HEK293 (cell line): ENCODE measurements around the gene ANO8.

Experiments
- CTCF ChIA-PET: fragments of 350-600 bp; formaldehyde crosslinking; extraction: SDS; loops from one replicate; lab custom pipeline; 2021; ENCODE audit warnings: antibody characterized with exemption; lab: Yijun Ruan, JAX
- POLR2A ChIA-PET: fragments of 300-600 bp; formaldehyde crosslinking; extraction: SDS; loops from one replicate; lab custom pipeline; 2020; ENCODE audit warnings: antibody characterized with exemption, inconsistent platforms; lab: Yijun Ruan, JAX
- H3K27ac ChIP-seq: fragments of 200-500 bp; sonication (Bioruptor generic); 2 replicates; pipeline ENCODE4 v1.5.1; 2014; ENCODE audit warnings: low read depth, low read length, control low read depth, inconsistent platforms; ENCODE audit errors: extremely low read depth
- H3K36me3 ChIP-seq, 2 experiments: fragments of 200-500 bp in 1 of 2; sonication (Bioruptor generic) in 1 of 2; 1 replicate in 1 of 2; 2 replicates in 1 of 2; pipeline ENCODE4 v1.5.1; 2014 to 2017; ENCODE audit warnings: inconsistent platforms in 2 of 2, low read length in 2 of 2; ENCODE audit not compliant: control insufficient read depth in 2 of 2, insufficient read depth in 1 of 2
- H3K4me1 ChIP-seq: fragments of 200-500 bp; sonication (Bioruptor generic); 2 replicates; pipeline ENCODE4 v1.5.1; 2014; ENCODE audit warnings: mild to moderate bottlenecking, low read length, inconsistent platforms; ENCODE audit not compliant: control insufficient read depth, insufficient read depth
- H3K4me3 ChIP-seq: 2 replicates; pipeline ENCODE4 v1.5.1; 2011; ENCODE audit warnings: low read depth, mild to moderate bottlenecking, control low read depth, low read length, moderate library complexity
- H3K9me3 ChIP-seq: fragments of 200-500 bp; sonication (Bioruptor generic); 2 replicates; pipeline ENCODE4 v1.5.1; 2014; ENCODE audit warnings: low read depth, low read length, inconsistent platforms; ENCODE audit not compliant: control insufficient read depth, insufficient read depth
- BCL11B ChIP-seq: fragments of 450-650 bp; formaldehyde crosslinking; IDR thresholded peaks from 2 replicates; pipeline ENCODE4 v1.5.1; 2016; ENCODE audit warnings: low read depth, missing biosample characterization, missing genetic modification characterization
- GLI4 ChIP-seq: fragments of 450-650 bp; formaldehyde crosslinking; IDR thresholded peaks from 2 replicates; pipeline ENCODE4 v1.5.1; 2016; ENCODE audit warnings: missing biosample characterization, missing genetic modification characterization
- KLF7 ChIP-seq: fragments of 450-650 bp; formaldehyde crosslinking; IDR thresholded peaks from 2 replicates; pipeline ENCODE4 v1.5.1; 2016; ENCODE audit warnings: missing biosample characterization, missing genetic modification characterization, borderline replicate concordance
- PRDM1 ChIP-seq: fragments of 450-650 bp; formaldehyde crosslinking; IDR thresholded peaks from 2 replicates; pipeline ENCODE4; 2016; ENCODE audit warnings: missing biosample characterization, missing genetic modification characterization
- PRDM4 ChIP-seq: fragments of 450-650 bp; formaldehyde crosslinking; IDR thresholded peaks from 2 replicates; pipeline ENCODE4 v1.5.1; 2017; ENCODE audit warnings: missing biosample characterization, missing genetic modification characterization
- ZBTB6 ChIP-seq: fragments of 450-650 bp; formaldehyde crosslinking; IDR thresholded peaks from 2 replicates; pipeline ENCODE4 v1.5.1; 2017; ENCODE audit warnings: missing biosample characterization, missing genetic modification characterization
- ZNF114 ChIP-seq: fragments of 450-650 bp; formaldehyde crosslinking; IDR thresholded peaks from 2 replicates; pipeline ENCODE4 v1.5.0; 2017; ENCODE audit warnings: missing biosample characterization, missing genetic modification characterization
- ZNF223 ChIP-seq: fragments of 450-650 bp; formaldehyde crosslinking; IDR thresholded peaks from 2 replicates; pipeline ENCODE4 v1.5.1; 2016; ENCODE audit warnings: missing biosample characterization, missing genetic modification characterization
- ZNF280C ChIP-seq: fragments of 450-650 bp; formaldehyde crosslinking; IDR thresholded peaks from 2 replicates; pipeline ENCODE4 v1.5.1; 2016; ENCODE audit warnings: missing biosample characterization, missing genetic modification characterization
- ZNF350 ChIP-seq: fragments of 450-650 bp; formaldehyde crosslinking; IDR thresholded peaks from 2 replicates; pipeline ENCODE4 v1.5.0; 2017; ENCODE audit warnings: missing biosample characterization, mild to moderate bottlenecking, missing genetic modification characterization
- ZNF394 ChIP-seq: fragments of 450-650 bp; formaldehyde crosslinking; IDR thresholded peaks from 2 replicates; pipeline ENCODE4 v1.5.1; 2016; ENCODE audit warnings: missing biosample characterization, missing genetic modification characterization, mild to moderate bottlenecking, moderate library complexity, borderline replicate concordance
- ZNF544 ChIP-seq: fragments of 450-650 bp; formaldehyde crosslinking; IDR thresholded peaks from 2 replicates; pipeline ENCODE4 v1.5.0; 2017; ENCODE audit warnings: missing biosample characterization, missing genetic modification characterization
- ZNF645 ChIP-seq: fragments of 450-650 bp; formaldehyde crosslinking; IDR thresholded peaks from 2 replicates; pipeline ENCODE4; 2016; ENCODE audit warnings: missing biosample characterization, missing genetic modification characterization

Gene ANO8

GRCh38 chr19:17341845-17342244 is 7.2 kb upstream of the ANO8 start:
- Histone ChIP-seq H3K4me1 (peaks cover 4% of the 10 kb centered on the region; the same call in 1 of the 2 replicates), H3K4me3 (no peak overlapping the region), H3K36me3 (peaks cover 0 to 28% of the 10 kb centered on the region in 2 experiments; a peak in 2 of 3 replicates), H3K27ac (no peak overlapping the region), H3K9me3 (no peaks in the 10 kb centered on the region)
- CTCF ChIA-PET = interaction anchor here (0.6 to 3.1 kb wide), 3 partner anchors 44 to 1247 kb away, joined by 4 to 9 read pairs (median 7); no protein-coding TSS in a partner anchor
- TF ChIP-seq ZNF645 (tag by site-specific recombination) (no peak), ZNF223 (tag by site-specific recombination) (no peak), BCL11B (no peak), PRDM4 (0 out of 2 replicates have a peak, but pooled peaks have one; percentile 3), PRDM1 (tag by site-specific recombination) (peak; percentile 85), GLI4 (no peak), ZNF280C (tag by site-specific recombination) (no peak), ZNF394 (peak; percentile 41; the same call in 1 of the 2 replicates), ZBTB6 (peak; percentile 80; the same call in 1 of the 2 replicates), ZNF350 (no peak), ZNF114 (no peak)
- POLR2A ChIA-PET = no interaction called here

GRCh38 chr19:17341386-17341785 is 6.7 kb upstream of the ANO8 start:
- H3K27ac ChIP-seq = no peak overlapping the region
- no peak for TF ChIP-seq KLF7 (tag by site-specific recombination)
- peak; percentile 75 for TF ChIP-seq PRDM4
- no peak for TF ChIP-seq ZNF544 (tag by site-specific recombination)
- no peaks in the 10 kb centered on the region for H3K9me3 ChIP-seq
- no peak overlapping the region for H3K4me3 ChIP-seq
- peaks cover 4% of the 10 kb centered on the region; the same call in 1 of the 2 replicates for H3K4me1 ChIP-seq
- peaks cover 0 to 28% of the 10 kb centered on the region in 2 experiments; a peak in 2 of 3 replicates for H3K36me3 ChIP-seq
- CTCF ChIA-PET = interaction anchor here (0.6 to 3.1 kb wide), 2 partner anchors 48 to 1247 kb away, joined by 4 to 9 read pairs; no protein-coding TSS in a partner anchor
- POLR2A ChIA-PET = no interaction called here
